HEK293T (cell line): ENCODE measurements around the gene ZNF491.
"Not testable (repeated sequence)": the region's sequence is repeated elsewhere in the genome, so short reads cannot be mapped to it uniquely, and the experiment has no call there.

Experiments used
- CTCF ChIA-PET: fragments of 350-600 bp; formaldehyde crosslinking; extraction: SDS; loops from one replicate; lab custom pipeline; 2021; ENCODE audit warnings: antibody characterized with exemption, inconsistent platforms; lab: Yijun Ruan, JAX
- POLR2A ChIA-PET: fragments of 350-600 bp; formaldehyde crosslinking; extraction: SDS; loops from one replicate; lab custom pipeline; 2020; ENCODE audit warnings: antibody characterized with exemption, inconsistent platforms; lab: Yijun Ruan, JAX
- DNase-seq: peaks from one replicate; pipeline ENCODE4 v3.0.0; 2012; ENCODE audit warnings: mixed read lengths; ENCODE audit errors: extremely low spot score
- ARNT ChIP-seq: fragments of 450-650 bp; IDR thresholded peaks from 2 replicates; pipeline ENCODE4 v1.6.1; 2017; ENCODE audit warnings: mild to moderate bottlenecking
- BHLHE40 ChIP-seq: fragments of 450-650 bp; IDR thresholded peaks from 2 replicates; pipeline ENCODE4 v1.6.1; 2016; ENCODE audit warnings: mild to moderate bottlenecking, moderate library complexity, borderline replicate concordance
- CTBP1 ChIP-seq: fragments of 450-650 bp; IDR thresholded peaks from 2 replicates; pipeline ENCODE4 v1.6.1; 2016; ENCODE audit warnings: borderline replicate concordance
- ELF4 ChIP-seq: fragments of 450-650 bp; IDR thresholded peaks from 2 replicates; pipeline ENCODE4 v1.6.1; 2017; ENCODE audit warnings: antibody characterized with exemption
- FOXA1 ChIP-seq: fragments of 450-650 bp; IDR thresholded peaks from 2 replicates; pipeline ENCODE4 v1.6.1; 2016; ENCODE audit warnings: mild to moderate bottlenecking
- FOXK2 ChIP-seq: fragments of 450-650 bp; IDR thresholded peaks from 2 replicates; pipeline ENCODE4 v1.6.1; 2016; ENCODE audit warnings: mild to moderate bottlenecking
- FOXM1 ChIP-seq: fragments of 450-650 bp; IDR thresholded peaks from 2 replicates; pipeline ENCODE4 v1.6.1; 2017; ENCODE audit warnings: mild to moderate bottlenecking, borderline replicate concordance
- HDGF ChIP-seq: fragments of 450-650 bp; IDR thresholded peaks from 2 replicates; pipeline ENCODE4 v1.6.1; 2017; ENCODE audit warnings: antibody characterized with exemption, borderline replicate concordance
- L3MBTL2 ChIP-seq: fragments of 450-650 bp; conservative IDR thresholded peaks from 2 replicates; pipeline ENCODE4 v1.6.1; 2016; ENCODE audit warnings: mild to moderate bottlenecking
- LEF1 ChIP-seq: fragments of 450-650 bp; IDR thresholded peaks from 2 replicates; pipeline ENCODE4 v1.6.1; 2017; ENCODE audit warnings: mild to moderate bottlenecking, borderline replicate concordance
- NFRKB ChIP-seq: fragments of 450-650 bp; IDR thresholded peaks from 2 replicates; pipeline ENCODE4 v1.6.1; 2016; ENCODE audit warnings: mild to moderate bottlenecking, moderate library complexity
- PKNOX1 ChIP-seq: fragments of 450-650 bp; IDR thresholded peaks from 2 replicates; pipeline ENCODE4 v1.6.1; 2016
- SP1 ChIP-seq: fragments of 450-650 bp; IDR thresholded peaks from 2 replicates; pipeline ENCODE4 v1.6.1; 2017
- SUZ12 ChIP-seq: fragments of 450-650 bp; IDR thresholded peaks from 2 replicates; pipeline ENCODE4 v1.6.1; 2016; ENCODE audit warnings: mild to moderate bottlenecking
- TARDBP ChIP-seq: fragments of 450-650 bp; IDR thresholded peaks from 2 replicates; pipeline ENCODE4 v1.6.1; 2016
- ZNF384 ChIP-seq: fragments of 450-650 bp; IDR thresholded peaks from 2 replicates; pipeline ENCODE4 v1.6.1; 2016

Gene ZNF491

DNA sequence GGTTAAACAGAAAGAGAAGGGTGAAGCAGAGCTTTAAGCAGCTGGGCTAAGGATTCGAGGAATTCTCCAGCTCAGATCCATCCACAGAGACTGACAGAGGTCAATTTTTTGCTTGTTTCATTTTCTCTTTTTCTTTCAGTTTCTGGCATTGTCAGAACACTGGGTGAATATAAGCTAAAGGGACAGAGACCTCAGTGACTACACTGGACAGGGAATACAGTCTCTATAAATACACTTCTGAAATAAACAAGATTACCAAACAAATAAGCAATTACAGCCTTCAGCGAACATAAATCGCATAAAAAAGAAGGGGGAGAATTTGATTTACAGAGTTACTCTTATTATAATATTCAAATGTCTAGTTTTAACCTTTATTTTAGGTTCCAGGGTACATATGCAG, 35.2 kb upstream of the ZNF491 start:
- POLR2A ChIA-PET, result no interaction called here
- CTCF ChIA-PET, result no interaction called here
- no peak for DNase-seq
- TF ChIP-seq PKNOX1 (no peak), CTBP1 (no peak), BHLHE40 (no peak), ZNF384 (no peak), FOXA1 (no peak), SP1 (no peak), FOXK2 (no peak), ELF4 (no peak), SUZ12 (no peak), TARDBP (no peak), HDGF (no peak)

- POLR2A ChIA-PET, result no interaction called here
- CTCF ChIA-PET, result no interaction called here
- DNase-seq, result no peak
- TF ChIP-seq CTBP1, result no peak
- no peak for TF ChIP-seq ARNT
- TF ChIP-seq SP1, result no peak
- TF ChIP-seq BHLHE40, result no peak
- TF ChIP-seq FOXK2, result no peak
- TF ChIP-seq HDGF, result no peak
- TF ChIP-seq LEF1, result no peak
- no peak for TF ChIP-seq ELF4
- TF ChIP-seq TARDBP, result no peak
Measured at GRCh38 chr19:11763611-11764010, 34.7 kb upstream of the ZNF491 start.

DNA sequence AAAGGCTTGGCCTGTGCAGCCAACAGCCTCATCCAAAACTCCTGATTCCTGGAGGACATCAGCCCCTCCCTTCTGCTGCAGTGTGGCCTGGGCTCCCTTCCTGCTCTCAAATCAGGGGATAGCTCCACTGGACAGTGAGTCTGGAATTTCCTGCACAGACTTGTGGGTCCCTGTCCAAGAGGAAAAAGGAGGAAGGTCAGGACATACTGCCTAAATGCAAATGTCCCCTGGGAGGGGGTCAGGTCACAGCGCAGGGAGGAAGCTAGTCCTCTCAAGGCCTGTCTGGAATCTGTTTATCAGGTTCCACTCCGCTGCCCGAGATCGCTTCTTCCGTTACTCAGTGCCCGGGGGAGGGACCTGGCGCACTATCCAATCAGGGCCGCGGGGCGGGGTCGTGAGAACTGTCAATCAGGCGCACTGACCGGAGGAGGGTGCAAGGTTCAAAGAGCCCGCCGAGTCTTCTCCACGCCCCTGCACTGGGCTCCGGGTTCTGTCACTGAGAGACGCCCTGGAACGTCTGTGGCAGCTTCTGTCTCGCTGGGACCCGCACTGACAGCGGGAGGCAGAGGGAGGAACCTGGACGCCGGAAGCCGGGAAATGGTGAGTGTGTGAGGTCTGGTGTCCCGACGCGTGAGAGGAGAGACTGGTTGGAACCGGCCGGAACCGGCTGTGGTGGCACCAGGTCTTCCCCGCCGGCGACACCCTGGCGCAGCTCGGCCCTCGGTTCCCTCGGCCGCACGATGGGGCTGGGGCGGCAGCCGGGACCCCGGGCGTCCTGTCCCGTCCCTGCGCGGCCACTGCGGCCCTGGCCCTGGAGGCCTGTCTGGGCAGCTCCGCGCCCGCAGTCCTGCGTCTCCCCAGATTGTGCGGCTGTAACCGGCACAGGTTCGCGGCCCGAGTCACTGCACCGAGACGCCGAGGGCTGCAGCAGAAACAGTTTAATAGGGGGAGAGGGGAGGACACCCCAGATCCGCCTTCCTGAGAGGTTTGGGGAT, 31.4 kb upstream of the ZNF491 start, which contains the start of gene ZNF441:
ZNF441 (plus strand) TSS at position 404 of the 995 bp plus-strand sequence; CDS start at position 598, 194 bp downstream.
- POLR2A ChIA-PET, result interaction anchor here (1.0 to 1.3 kb wide), 3 partner anchors 24 to 72 kb away, joined by 4 to 5 read pairs (median 5); partner anchors contain the start of gene ZNF440
- CTCF ChIA-PET, result no interaction called here
- peak; percentile 55 for TF ChIP-seq L3MBTL2
- TF ChIP-seq PKNOX1, result peak; percentile 96
- no peak for TF ChIP-seq NFRKB
- DNase-seq, result peak; percentile 77

GRCh38 chr19:11767633-11768133, 30.6 kb upstream of the ZNF491 start:
- no peak for TF ChIP-seq SP1
- TF ChIP-seq BHLHE40, result no peak
- TF ChIP-seq ELF4, result no peak
- CTCF ChIA-PET, result no interaction called here
- POLR2A ChIA-PET, result no interaction called here
- DNase-seq, result no peak

- POLR2A ChIA-PET, result no interaction called here
- DNase-seq, result no peak
- CTCF ChIA-PET, result no interaction called here
- no peak for TF ChIP-seq FOXA1
- TF ChIP-seq HDGF, result no peak
- no peak for TF ChIP-seq SP1
- TF ChIP-seq SUZ12, result no peak
- no peak for TF ChIP-seq NFRKB
- no peak for TF ChIP-seq PKNOX1
- no peak for TF ChIP-seq BHLHE40
- TF ChIP-seq ZNF384, result no peak
- no peak for TF ChIP-seq ELF4
- TF ChIP-seq FOXM1, result no peak
- TF ChIP-seq TARDBP, result no peak
- TF ChIP-seq L3MBTL2, result no peak
- TF ChIP-seq ARNT, result no peak
- no peak for TF ChIP-seq LEF1
- no peak for TF ChIP-seq CTBP1
- TF ChIP-seq FOXK2, result no peak
Measured at GRCh38 chr19:11769995-11770394, 28.3 kb upstream of the ZNF491 start.

DNA sequence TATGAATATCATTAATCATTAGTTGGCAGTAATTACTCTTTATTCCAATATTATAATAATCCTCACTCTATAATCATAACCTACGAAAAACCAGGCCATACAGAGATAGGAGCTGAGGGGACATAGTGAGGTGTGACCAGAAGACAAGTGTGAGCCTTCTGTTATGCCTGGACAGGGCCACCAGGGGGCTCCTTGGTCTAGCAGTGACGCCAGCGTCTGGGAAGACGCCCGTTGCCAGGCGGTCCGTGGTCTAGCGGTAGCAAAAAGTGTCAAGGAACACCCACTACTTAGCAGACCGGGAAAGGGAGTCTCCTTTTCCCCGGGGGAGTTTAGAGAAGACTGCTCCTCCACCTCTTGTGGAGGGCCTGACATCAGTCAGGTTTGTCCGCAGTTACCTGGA, 26.8 kb upstream of the ZNF491 start:
- CTCF ChIA-PET, result not testable (repeated sequence)

GRCh38 chr19:11776669-11777068, 21.7 kb upstream of the ZNF491 start:
- POLR2A ChIA-PET, DNase-seq, CTCF ChIA-PET: not testable (repeated sequence)

More for the DNA sequence above, 26.8 kb upstream of the ZNF491 start:
- DNase-seq, POLR2A ChIA-PET: not testable (repeated sequence)
